Transverse colon (tissue), 3 donors: Measurements from ENCODE around the gene KCNK10.

Source experiments
- EP300 ChIP-seq: sonication (generic); formaldehyde crosslinking; IDR thresholded peaks from one replicate; pipeline ENCODE4 v1.6.1; 2017; ENCODE audit warnings: antibody characterized with exemption, low read depth
- POLR2AphosphoS5 ChIP-seq, 3 donors: sonication (generic); formaldehyde crosslinking; IDR thresholded peaks; one replicate each; pipeline ENCODE4 v1.6.1; 2016; ENCODE audit warnings: antibody characterized with exemption in 3 of 3

DNA sequence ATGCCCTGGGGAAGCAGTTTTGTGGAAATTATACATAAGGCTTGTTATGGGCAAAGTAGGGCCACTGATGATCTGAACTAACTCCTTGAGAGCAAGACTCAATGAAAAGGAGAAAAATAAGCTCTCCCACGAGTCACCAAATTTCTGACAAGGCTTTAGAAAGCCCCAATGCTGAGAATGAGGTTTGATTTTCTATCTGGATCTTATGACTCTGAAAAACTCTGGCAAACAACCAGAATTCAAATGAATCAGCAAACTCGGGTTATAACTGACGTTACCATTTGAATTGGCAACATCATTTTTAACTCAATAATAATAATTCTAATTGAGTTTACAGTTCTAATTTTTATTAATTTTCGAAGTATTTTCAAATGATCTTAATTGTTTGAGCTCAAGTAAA is 79.1 kb downstream of the KCNK10 start:
- TF ChIP-seq POLR2AphosphoS5 (IDR thresholded peaks at IDR 0.05): no peak
- no peak for TF ChIP-seq EP300
